ENCODE results near the gene OR10Z1. TPM values are rescaled to one million over a fixed set of nuclear protein-coding genes. Genes with fewer than 3 reads are reported as not detected.

Gene OR10Z1
- total RNA-seq, 1 experiment from 2014 or later = not detected

GRCh38 chr1:158654086-158654485 is 49.0 kb downstream of the OR10Z1 start:
- ChIA-PET CTCF (no interaction called here), POLR2A (no interaction called here)
- Histone ChIP-seq H3K36me3 (ENCODE audit: control insufficient read depth, insufficient read depth, low read length) (no peaks in the 10 kb centered on the region), H3K9me3 (ENCODE audit: control insufficient read depth, insufficient read depth, low read depth, low read length) (no peaks in the 10 kb centered on the region), H3K27me3 (ENCODE audit: control insufficient read depth, insufficient read depth, low read length) (no peaks in the 10 kb centered on the region; the same call in 1 of the 2 replicates), H3K4me3 (ENCODE audit: low read depth in 2 of 2, low read length in 2 of 2) (no peak overlapping the region), H3K27ac (ENCODE audit: low read length) (no peak overlapping the region), H3K4me1 (ENCODE audit: control insufficient read depth, insufficient read depth, low read length) (no peaks in the 10 kb centered on the region)
- in situ Hi-C loops (cut with HindIII; ENCODE audit: low pct_unique_long_range_greater_than_20kb, low sequenced_read_pairs) (no loop called here), intact Hi-C loops (cut with micrococcal nuclease; ENCODE audit: unreplicated experiment) (no loop called here)
- TF ChIP-seq POLR2AphosphoS5 (IDR thresholded peaks at IDR 0.05; ENCODE audit: low read depth, low read length) (no peak), REST (IDR thresholded peaks at IDR 0.05; ENCODE audit: insufficient read depth in 1 of 2, low read depth in 2 of 2, low read length in 1 of 2) (no peak), TCF7L2 (IDR thresholded peaks at IDR 0.05; ENCODE audit: low read depth, low read length) (no peak), SIN3A (IDR thresholded peaks at IDR 0.05; ENCODE audit: borderline replicate concordance, insufficient read depth, low read depth, low read length) (no peak)
- TF ChIP-seq, protein P1, sequence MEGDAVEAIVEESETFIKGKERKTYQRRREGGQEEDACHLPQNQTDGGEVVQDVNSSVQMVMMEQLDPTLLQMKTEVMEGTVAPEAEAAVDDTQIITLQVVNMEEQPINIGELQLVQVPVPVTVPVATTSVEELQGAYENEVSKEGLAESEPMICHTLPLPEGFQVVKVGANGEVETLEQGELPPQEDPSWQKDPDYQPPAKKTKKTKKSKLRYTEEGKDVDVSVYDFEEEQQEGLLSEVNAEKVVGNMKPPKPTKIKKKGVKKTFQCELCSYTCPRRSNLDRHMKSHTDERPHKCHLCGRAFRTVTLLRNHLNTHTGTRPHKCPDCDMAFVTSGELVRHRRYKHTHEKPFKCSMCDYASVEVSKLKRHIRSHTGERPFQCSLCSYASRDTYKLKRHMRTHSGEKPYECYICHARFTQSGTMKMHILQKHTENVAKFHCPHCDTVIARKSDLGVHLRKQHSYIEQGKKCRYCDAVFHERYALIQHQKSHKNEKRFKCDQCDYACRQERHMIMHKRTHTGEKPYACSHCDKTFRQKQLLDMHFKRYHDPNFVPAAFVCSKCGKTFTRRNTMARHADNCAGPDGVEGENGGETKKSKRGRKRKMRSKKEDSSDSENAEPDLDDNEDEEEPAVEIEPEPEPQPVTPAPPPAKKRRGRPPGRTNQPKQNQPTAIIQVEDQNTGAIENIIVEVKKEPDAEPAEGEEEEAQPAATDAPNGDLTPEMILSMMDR (IDR thresholded peaks at IDR 0.05) = no peak
- DNase-seq (ENCODE audit: low read depth, low spot score) (no peak), ATAC-seq (no peak)
- BruUV-seq (replicated peaks) = no TSS peak

DNA sequence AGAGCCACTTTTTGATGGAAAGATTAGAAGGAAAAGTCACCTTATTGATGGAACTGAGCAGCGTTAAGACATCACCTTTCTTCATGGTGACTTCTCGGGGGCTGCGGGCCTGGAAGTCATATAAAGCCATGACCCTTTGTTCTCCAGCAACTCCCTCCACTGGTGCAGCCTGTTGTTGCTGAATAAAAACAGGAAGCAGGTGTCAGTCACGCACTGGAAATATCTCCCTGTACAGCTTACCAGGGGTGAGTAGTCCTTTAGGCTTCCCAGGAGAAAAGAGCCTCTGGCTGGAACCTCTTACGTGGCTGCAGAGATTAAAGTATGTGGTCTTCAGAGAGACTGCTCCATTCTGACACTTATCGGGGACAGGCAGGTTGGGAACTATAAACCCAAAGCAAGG is 49.5 kb downstream of the OR10Z1 start:
- POLR2A ChIA-PET = no interaction called here
- BruUV-seq (replicated peaks) = no TSS peak
- Histone ChIP-seq H3K4me3 (ENCODE audit: low read depth in 2 of 2, low read length in 2 of 2) (no peak overlapping the region), H3K27ac (ENCODE audit: low read length) (no peak overlapping the region), H3K36me3 (ENCODE audit: control insufficient read depth, insufficient read depth, low read length) (no peaks in the 10 kb centered on the region), H3K4me1 (ENCODE audit: control insufficient read depth, insufficient read depth, low read length) (no peaks in the 10 kb centered on the region), H3K27me3 (ENCODE audit: control insufficient read depth, insufficient read depth, low read length) (no peaks in the 10 kb centered on the region; the same call in 1 of the 2 replicates), H3K9me3 (ENCODE audit: control insufficient read depth, insufficient read depth, low read depth, low read length) (no peaks in the 10 kb centered on the region)
- DNase-seq (ENCODE audit: low read depth, low spot score) (no peak), ATAC-seq (no peak)
- TF ChIP-seq TCF7L2 (IDR thresholded peaks at IDR 0.05; ENCODE audit: low read depth, low read length) (no peak), SIN3A (IDR thresholded peaks at IDR 0.05; ENCODE audit: borderline replicate concordance, insufficient read depth, low read depth, low read length) (no peak), POLR2AphosphoS5 (IDR thresholded peaks at IDR 0.05; ENCODE audit: low read depth, low read length) (no peak), REST (IDR thresholded peaks at IDR 0.05; ENCODE audit: insufficient read depth in 1 of 2, low read depth in 2 of 2, low read length in 1 of 2) (no peak)
- TF ChIP-seq, protein P1 (IDR thresholded peaks at IDR 0.05) = no peak
- CTCF ChIA-PET = no interaction called here
- intact Hi-C loops (cut with micrococcal nuclease; ENCODE audit: unreplicated experiment) (no loop called here), in situ Hi-C loops (cut with HindIII; ENCODE audit: low pct_unique_long_range_greater_than_20kb, low sequenced_read_pairs) (no loop called here)

Other genes starting within 250 kb of the OR10Z1 start
- gene OR10T2, start 205.8 kb upstream of the OR10Z1 start, total RNA-seq (2021; ENCODE audit: unreplicated experiment) = not detected
- not detected for gene OR10K2, start 179.0 kb upstream of the OR10Z1 start, total RNA-seq (2021; ENCODE audit: unreplicated experiment)
- not detected for gene OR10K1, start 143.4 kb upstream of the OR10Z1 start, total RNA-seq (2021; ENCODE audit: unreplicated experiment)
- gene OR10R2, start 133.0 kb upstream of the OR10Z1 start, total RNA-seq (2021; ENCODE audit: unreplicated experiment) = not detected
- gene OR6Y1, start 50.9 kb upstream of the OR10Z1 start, total RNA-seq (2021; ENCODE audit: unreplicated experiment) = not detected
- gene OR6P1, start 34.7 kb upstream of the OR10Z1 start, total RNA-seq (2021; ENCODE audit: unreplicated experiment) = not detected
- not detected for gene OR10X1, start 25.4 kb upstream of the OR10Z1 start, total RNA-seq (2021; ENCODE audit: unreplicated experiment)
- gene SPTA1, start 81.4 kb downstream of the OR10Z1 start, total RNA-seq (2021; ENCODE audit: unreplicated experiment) = not detected
- not detected for gene OR6K2, start 95.4 kb downstream of the OR10Z1 start, total RNA-seq (2021; ENCODE audit: unreplicated experiment)
- gene OR6K3, start 115.5 kb downstream of the OR10Z1 start, total RNA-seq (2021; ENCODE audit: unreplicated experiment) = not detected
- gene OR6K6, start 149.5 kb downstream of the OR10Z1 start, total RNA-seq (2021; ENCODE audit: unreplicated experiment) = not detected
- gene OR6N1, start 166.9 kb downstream of the OR10Z1 start, total RNA-seq (2021; ENCODE audit: unreplicated experiment) = not detected
- gene OR6N2, start 175.9 kb downstream of the OR10Z1 start, total RNA-seq (2021; ENCODE audit: unreplicated experiment) = not detected
- gene MNDA, start 226.1 kb downstream of the OR10Z1 start, total RNA-seq (2021; ENCODE audit: unreplicated experiment) = not detected